IMR-90 (cell line): Measurements from ENCODE around the gene RUNDC3A. TPM values are rescaled to one million over a fixed set of nuclear protein-coding genes. Genes with fewer than 3 reads are reported as not detected.

Experiments used
- ATAC-seq: fragments of 200-7000 bp; cut with Tn5 transposase; 2 replicates; pipeline ENCODE4 v1.9.1; 2020; ENCODE audit warnings: low read depth, mild to moderate bottlenecking, moderate library complexity
- BruUV-seq: library from RNA; stranded (reverse); fragments of 400-500 nt; replicated peaks from 2 replicates; lab custom pipeline; 2021; lab: Mats Ljungman, UMichigan
- CTCF ChIA-PET: fragments of 300-600 bp; formaldehyde crosslinking; extraction: SDS; loops from one replicate; lab custom pipeline; 2021; ENCODE audit warnings: antibody characterized with exemption; lab: Yijun Ruan, JAX
- POLR2A ChIA-PET: fragments of 300-600 bp; sonication (Branson Sonifier 250); formaldehyde crosslinking; loops from one replicate; lab custom pipeline; 2022; ENCODE audit warnings: antibody characterized with exemption; ENCODE audit not compliant: unreplicated experiment; lab: Charles Lee
- DNase-seq: peaks from one replicate; pipeline ENCODE4 v3.0.0; 2013
- H2AFZ ChIP-seq: replicated peaks from 2 replicates; pipeline ENCODE3; 2013; ENCODE audit warnings: low read length, mild to moderate bottlenecking; ENCODE audit not compliant: poor library complexity
- H2AK5ac ChIP-seq: 2 replicates; pipeline ENCODE4 v1.6.1; 2013; ENCODE audit warnings: low read depth, low read length, inconsistent platforms
- H2AK9ac ChIP-seq: replicated peaks from 2 replicates; pipeline ENCODE3; 2013; ENCODE audit warnings: mild to moderate bottlenecking, low read depth, low read length, moderate library complexity; ENCODE audit not compliant: poor library complexity
- H2BK120ac ChIP-seq: 2 replicates; pipeline ENCODE4 v1.6.1; 2013; ENCODE audit warnings: low read depth, low read length, inconsistent platforms
- H2BK15ac ChIP-seq: 3 replicates; pipeline ENCODE4 v1.6.1; 2013; ENCODE audit warnings: low read depth, low read length, inconsistent platforms
- H2BK20ac ChIP-seq: 2 replicates; pipeline ENCODE4 v1.6.1; 2013; ENCODE audit warnings: low read depth, mild to moderate bottlenecking, inconsistent platforms, low read length, moderate library complexity
- H2BK5ac ChIP-seq: 2 replicates; pipeline ENCODE4 v1.6.1; 2013; ENCODE audit warnings: mild to moderate bottlenecking, low read depth, low read length, inconsistent platforms; ENCODE audit not compliant: poor library complexity, severe bottlenecking
- H3K14ac ChIP-seq: replicated peaks from 2 replicates; pipeline ENCODE4 v1.6.1; 2013; ENCODE audit warnings: low read depth, low read length, inconsistent platforms
- H3K18ac ChIP-seq: 2 replicates; pipeline ENCODE4 v1.6.1; 2013; ENCODE audit warnings: low read depth, low read length, control low read depth
- H3K23ac ChIP-seq: 2 replicates; pipeline ENCODE4 v1.6.1; 2013; ENCODE audit warnings: low read depth, low read length, inconsistent platforms
- H3K27ac ChIP-seq: 2 replicates; pipeline ENCODE4 v1.5.1; 2013; ENCODE audit warnings: mild to moderate bottlenecking, control low read depth, low read length; ENCODE audit not compliant: insufficient read depth
- H3K27me3 ChIP-seq: 2 replicates; pipeline ENCODE4 v1.6.1; 2013; ENCODE audit warnings: low read length; ENCODE audit not compliant: control insufficient read depth, insufficient read depth
- H3K36me3 ChIP-seq: 2 replicates; pipeline ENCODE4 v1.6.1; 2013; ENCODE audit warnings: low read length, mixed read lengths; ENCODE audit not compliant: control insufficient read depth, insufficient read depth
- H3K4ac ChIP-seq: 2 replicates; pipeline ENCODE4 v1.6.1; 2013; ENCODE audit warnings: low read depth, low read length, inconsistent platforms
- H3K4me1 ChIP-seq: 2 replicates; pipeline ENCODE4 v1.6.1; 2013; ENCODE audit warnings: low read length, mixed read lengths; ENCODE audit not compliant: control insufficient read depth, insufficient read depth
- H3K4me2 ChIP-seq: 2 replicates; pipeline ENCODE4 v1.6.1; 2013; ENCODE audit warnings: low read depth, mild to moderate bottlenecking, control low read depth, low read length, moderate library complexity
- H3K4me3 ChIP-seq: 2 replicates; pipeline ENCODE4 v1.5.1; 2013; ENCODE audit warnings: low read depth, mild to moderate bottlenecking, control low read depth, low read length, moderate library complexity; ENCODE audit not compliant: insufficient read depth
- H3K56ac ChIP-seq: 2 replicates; pipeline ENCODE4 v1.6.1; 2013; ENCODE audit warnings: low read length, inconsistent platforms; ENCODE audit not compliant: insufficient read depth; ENCODE audit errors: extremely low read depth
- H3K79me1 ChIP-seq, 2 experiments: 2 replicates each; pipeline ENCODE4 v1.6.1; 2013; ENCODE audit warnings: low read length in 2 of 2, inconsistent platforms in 1 of 2, low read depth in 1 of 2
- H3K9ac ChIP-seq: 2 replicates; pipeline ENCODE4 v1.6.1; 2013; ENCODE audit warnings: low read depth, low read length, control low read depth
- H3K9me1 ChIP-seq: 2 replicates; pipeline ENCODE4 v1.6.1; 2013; ENCODE audit warnings: low read length, inconsistent platforms; ENCODE audit not compliant: insufficient read depth
- H3K9me3 ChIP-seq: 2 replicates; pipeline ENCODE4 v1.6.1; 2013; ENCODE audit warnings: low read length; ENCODE audit not compliant: control insufficient read depth, insufficient read depth
- H4K20me1 ChIP-seq: 2 replicates; pipeline ENCODE4 v1.6.1; 2013; ENCODE audit warnings: low read length, inconsistent platforms; ENCODE audit not compliant: insufficient read depth
- H4K5ac ChIP-seq: 2 replicates; pipeline ENCODE4 v1.6.1; 2013; ENCODE audit warnings: mild to moderate bottlenecking, low read depth, low read length, control low read depth
- H4K8ac ChIP-seq, 2 experiments: 2 replicates each; pipeline ENCODE4 v1.6.1; 2013; ENCODE audit warnings: low read depth in 2 of 2, low read length in 2 of 2, control low read depth in 1 of 2, inconsistent platforms in 1 of 2
- H4K91ac ChIP-seq: 2 replicates; pipeline ENCODE4 v1.6.1; 2013; ENCODE audit warnings: low read depth, low read length, inconsistent platforms; ENCODE audit not compliant: insufficient read depth
- BHLHE40 ChIP-seq: fragments of 150-350 bp; IDR thresholded peaks from 2 replicates; pipeline ENCODE4 v1.6.1; 2016; ENCODE audit warnings: mild to moderate bottlenecking, low read depth, low read length
- CEBPB ChIP-seq: IDR thresholded peaks from 2 replicates; pipeline ENCODE4 v1.6.1; 2012; ENCODE audit warnings: low read depth, low read length, improper control_type of control experiment
- CHD1 ChIP-seq: IDR thresholded peaks from 2 replicates; pipeline ENCODE4 v1.6.1; 2012; ENCODE audit warnings: low read depth, low read length, improper control_type of control experiment
- FOS ChIP-seq: fragments of 150-350 bp; IDR thresholded peaks from 2 replicates; pipeline ENCODE4 v1.6.1; 2016; ENCODE audit warnings: low read depth, low read length
- MAFK ChIP-seq: IDR thresholded peaks from 2 replicates; pipeline ENCODE4 v1.6.1; 2012; ENCODE audit warnings: low read depth, low read length, improper control_type of control experiment
- MAZ ChIP-seq: IDR thresholded peaks from 2 replicates; pipeline ENCODE4 v1.6.1; 2012; ENCODE audit warnings: low read depth, mild to moderate bottlenecking, low read length, improper control_type of control experiment, moderate library complexity, borderline replicate concordance
- NFE2L2 ChIP-seq: fragments of 150-350 bp; IDR thresholded peaks from 2 replicates; pipeline ENCODE4 v1.6.1; 2016; ENCODE audit warnings: low read depth, mild to moderate bottlenecking, low read length
- POLR2A ChIP-seq: IDR thresholded peaks from 2 replicates; pipeline ENCODE4 v1.6.1; 2012; ENCODE audit warnings: mild to moderate bottlenecking, low read depth, low read length
- RCOR1 ChIP-seq: IDR thresholded peaks from 2 replicates; pipeline ENCODE4 v1.6.1; 2012; ENCODE audit warnings: mild to moderate bottlenecking, low read length, improper control_type of control experiment; ENCODE audit not compliant: insufficient replicate concordance
- SMC3 ChIP-seq: fragments of 150-350 bp; IDR thresholded peaks from 2 replicates; pipeline ENCODE4 v1.6.1; 2016; ENCODE audit warnings: low read depth, mild to moderate bottlenecking, antibody characterized with exemption, low read length, moderate library complexity
- WGBS, 2 experiments: methylation state at CpG; one replicate each; pipeline versions ENCODE4 v1.1.5 to v1.1.7; 2013; ENCODE audit warnings: missing lambda C conversion rate in 2 of 2; ENCODE audit not compliant: insufficient read length in 1 of 2; ENCODE audit errors: extremely low coverage in 2 of 2; 5-methylcytosine and 5-hydroxymethylcytosine counted together
- dilution Hi-C: fragments of 300-500 bp; cut with HindIII; formaldehyde crosslinking; loops from one replicate; pipeline ENCODE4 v1.14.3; 2018; ENCODE audit warnings: low sequenced_read_pairs; ENCODE audit not compliant: unreplicated experiment
- in situ Hi-C: fragments of 300-500 bp; cut with MboI; formaldehyde crosslinking; loops from 3 replicates; pipeline ENCODE4 v1.14.3; 2019; ENCODE audit warnings: low sequenced_read_pairs, inconsistent platforms, mixed read lengths
- intact Hi-C: fragments of 100-400 bp; cut with micrococcal nuclease; formaldehyde crosslinking; loops from 2 replicates; pipeline ENCODE4 v1.10.0; 2022
- polyA plus RNA-seq, 3 experiments: library from polyadenylated mRNA; depleted of rRNA; stranded (reverse); fragments of >200 nt; gene quantifications; 2 replicates each; pipeline ENCODE4 v1.2.3, GENCODE V29; 2012; ENCODE audit warnings: low replicate concordance in 1 of 3
- total RNA-seq: library from RNA; depleted of rRNA; stranded (reverse); fragments of >200 nt; gene quantifications from 2 replicates; pipeline ENCODE4 v1.2.3, GENCODE V29; 2012
- TF ChIP-seq, protein P1 (sequence below): fragments of 150-350 bp; IDR thresholded peaks from 2 replicates; pipeline ENCODE4 v1.6.1; 2017; ENCODE audit warnings: mild to moderate bottlenecking, antibody characterized with exemption, low read length, low read depth
- TF ChIP-seq, protein P2 (sequence below): conservative IDR thresholded peaks from 2 replicates; pipeline ENCODE4 v1.5.1; 2012; ENCODE audit warnings: mild to moderate bottlenecking, low read depth, low read length, improper control_type of control experiment

The RUNDC3A gene
- total and polyA plus RNA-seq, 2 of the 4 experiments (the other 2 are of a cell fraction), result under 0.01 to 0.34 TPM

- in situ Hi-C loops, result no loop called here
These were observed 37.9 kb downstream of the RUNDC3A start for GRCh38 chr17:44346064-44346844.

More at GRCh38 chr17:44346064-44346844, 37.9 kb downstream of the RUNDC3A start:
- peak overlapping the region; percentile 76 for H2AFZ ChIP-seq
- DNase-seq (no peak), ATAC-seq (no peak)
- no peak overlapping the region for H3K23ac ChIP-seq
- H2AK9ac ChIP-seq, result peak overlapping the region; percentile 93
- no peak overlapping the region for H2BK120ac ChIP-seq
- no peaks in the 10 kb centered on the region for H3K27me3 ChIP-seq
- no peak overlapping the region for H2BK15ac ChIP-seq
- 62% methylated on average over 3 of the region's 13 CpGs; no CpG with 5 or more reads in 1 of the 2 experiments for WGBS, 2 experiments
- no peak overlapping the region for H3K4ac ChIP-seq
- peak overlapping the region; percentile 5; the same call in 1 of the 2 replicates for H2AK5ac ChIP-seq
- peaks cover 16% of the 10 kb centered on the region; the same call in 1 of the 2 replicates for H4K20me1 ChIP-seq
- peak overlapping the region; percentile 72; the same call in 1 of the 2 replicates for H3K9ac ChIP-seq
- peaks cover 14% of the 10 kb centered on the region for H3K36me3 ChIP-seq
- H4K8ac ChIP-seq, result no peak overlapping the region
- TF ChIP-seq, protein P1, sequence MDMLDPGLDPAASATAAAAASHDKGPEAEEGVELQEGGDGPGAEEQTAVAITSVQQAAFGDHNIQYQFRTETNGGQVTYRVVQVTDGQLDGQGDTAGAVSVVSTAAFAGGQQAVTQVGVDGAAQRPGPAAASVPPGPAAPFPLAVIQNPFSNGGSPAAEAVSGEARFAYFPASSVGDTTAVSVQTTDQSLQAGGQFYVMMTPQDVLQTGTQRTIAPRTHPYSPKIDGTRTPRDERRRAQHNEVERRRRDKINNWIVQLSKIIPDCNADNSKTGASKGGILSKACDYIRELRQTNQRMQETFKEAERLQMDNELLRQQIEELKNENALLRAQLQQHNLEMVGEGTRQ, result no peak
- TF ChIP-seq BHLHE40 (no peak), FOS (no peak), NFE2L2 (no peak), POLR2A (no peak), MAZ (no peak), CHD1 (no peak), MAFK (no peak), CEBPB (no peak), SMC3 (no peak), RCOR1 (no peak)
- TF ChIP-seq, protein P2, sequence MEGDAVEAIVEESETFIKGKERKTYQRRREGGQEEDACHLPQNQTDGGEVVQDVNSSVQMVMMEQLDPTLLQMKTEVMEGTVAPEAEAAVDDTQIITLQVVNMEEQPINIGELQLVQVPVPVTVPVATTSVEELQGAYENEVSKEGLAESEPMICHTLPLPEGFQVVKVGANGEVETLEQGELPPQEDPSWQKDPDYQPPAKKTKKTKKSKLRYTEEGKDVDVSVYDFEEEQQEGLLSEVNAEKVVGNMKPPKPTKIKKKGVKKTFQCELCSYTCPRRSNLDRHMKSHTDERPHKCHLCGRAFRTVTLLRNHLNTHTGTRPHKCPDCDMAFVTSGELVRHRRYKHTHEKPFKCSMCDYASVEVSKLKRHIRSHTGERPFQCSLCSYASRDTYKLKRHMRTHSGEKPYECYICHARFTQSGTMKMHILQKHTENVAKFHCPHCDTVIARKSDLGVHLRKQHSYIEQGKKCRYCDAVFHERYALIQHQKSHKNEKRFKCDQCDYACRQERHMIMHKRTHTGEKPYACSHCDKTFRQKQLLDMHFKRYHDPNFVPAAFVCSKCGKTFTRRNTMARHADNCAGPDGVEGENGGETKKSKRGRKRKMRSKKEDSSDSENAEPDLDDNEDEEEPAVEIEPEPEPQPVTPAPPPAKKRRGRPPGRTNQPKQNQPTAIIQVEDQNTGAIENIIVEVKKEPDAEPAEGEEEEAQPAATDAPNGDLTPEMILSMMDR, result no peak
- H4K91ac ChIP-seq, result no peak overlapping the region
- no peak overlapping the region for H2BK20ac ChIP-seq
- no peak overlapping the region for H3K27ac ChIP-seq
- H3K4me1 ChIP-seq, result peaks cover 4% of the 10 kb centered on the region; the same call in 1 of the 2 replicates
- H3K4me2 ChIP-seq, result peak overlapping the region; percentile 74
- no peak overlapping the region for H2BK5ac ChIP-seq
- H3K4me3 ChIP-seq, result peak overlapping the region; percentile 56
- POLR2A ChIA-PET, result no interaction called here
- CTCF ChIA-PET, result interaction anchor here (0.5 to 1.1 kb wide), 7 partner anchors 13 to 176 kb away, joined by 3 to 4 read pairs (median 3); no protein-coding TSS in a partner anchor
- H3K9me1 ChIP-seq, result peaks cover 10% of the 10 kb centered on the region; the same call in 1 of the 2 replicates
- no peak overlapping the region for H3K18ac ChIP-seq
- no TSS peak for BruUV-seq
- no peak overlapping the region for H4K5ac ChIP-seq
- peaks cover 5 to 31% of the 10 kb centered on the region in 2 experiments for H3K79me1 ChIP-seq
- H3K56ac ChIP-seq, result no peak overlapping the region
- intact Hi-C loops, result loop anchor here (5.0 kb wide), 1 partner anchor 144 kb away; no protein-coding TSS in a partner anchor
- dilution Hi-C loops, result no loop called here
- peak overlapping the region; percentile 44; the same call in 1 of the 2 replicates for H3K14ac ChIP-seq
- H3K9me3 ChIP-seq, result no peaks in the 10 kb centered on the region
